Effector CD4-positive, alpha-beta T cell (primary cell): ENCODE data around the gene ANKS1B. TPM values are rescaled to one million over a fixed set of nuclear protein-coding genes. Genes with fewer than 3 reads are reported as not detected.
"Not testable (repeated sequence)": the region's sequence is repeated elsewhere in the genome, so short reads cannot be mapped to it uniquely, and the experiment has no call there.

Experiments
- DNase-seq: peaks from one replicate; pipeline ENCODE4 v3.0.0-alpha.2; 2020
- total RNA-seq: gene quantifications from one replicate; lab custom pipeline; 2026; lab: John Stamatoyannopoulos, UW

The ANKS1B gene
- not detected for total RNA-seq

GRCh38 chr12:99984271-99985128 lies at the start of gene ANKS1B:
ANKS1B (minus strand) TSS chr12:99984936; CDS start chr12:99984237, 699 bp downstream.
- DNase-seq: no peak

- no peak for DNase-seq
Measured at GRCh38 chr12:100031836-100032235, 47.1 kb upstream of the ANKS1B start.

GRCh38 chr12:100027671-100028070 lies 42.9 kb upstream of the ANKS1B start:
- no peak for DNase-seq

- no peak for DNase-seq
Measured at GRCh38 chr12:100026241-100026640, 41.5 kb upstream of the ANKS1B start.

GRCh38 chr12:100024974-100025555 lies 40.3 kb upstream of the ANKS1B start:
- DNase-seq: no peak

GRCh38 chr12:100020370-100020769 lies 35.6 kb upstream of the ANKS1B start:
- no peak for DNase-seq

- DNase-seq: no peak
Measured at GRCh38 chr12:100017056-100017455, 32.3 kb upstream of the ANKS1B start.

GRCh38 chr12:100016304-100016703 lies 31.6 kb upstream of the ANKS1B start:
- DNase-seq: not testable (repeated sequence)

- not testable (repeated sequence) for DNase-seq
Measured at GRCh38 chr12:100005846-100006245, 21.1 kb upstream of the ANKS1B start.

GRCh38 chr12:99997806-99998205 lies 13.1 kb upstream of the ANKS1B start:
- DNase-seq: no peak

- DNase-seq: no peak
Measured at GRCh38 chr12:99996095-99996494, 11.4 kb upstream of the ANKS1B start.

GRCh38 chr12:99985631-99986030 lies 895 bp upstream of the ANKS1B start:
- no peak for DNase-seq

GRCh38 chr12:99985129-99985570 lies 414 bp upstream of the ANKS1B start:
- DNase-seq: no peak

GRCh38 chr12:99983456-99984258 lies 1.1 kb downstream of the ANKS1B start:
- DNase-seq: no peak

GRCh38 chr12:99981639-99982190 lies 3.0 kb downstream of the ANKS1B start:
- DNase-seq: no peak

- no peak for DNase-seq
Measured at GRCh38 chr12:99979471-99979870, 5.3 kb downstream of the ANKS1B start.

- DNase-seq: no peak
Measured at GRCh38 chr12:99978152-99978551, 6.6 kb downstream of the ANKS1B start.

GRCh38 chr12:99977550-99977949 lies 7.2 kb downstream of the ANKS1B start:
- DNase-seq: no peak

- DNase-seq: no peak
Measured at GRCh38 chr12:99976762-99977161, 8.0 kb downstream of the ANKS1B start.

- no peak for DNase-seq
Measured at GRCh38 chr12:99975321-99975720, 9.4 kb downstream of the ANKS1B start.

GRCh38 chr12:99974146-99974545 lies 10.6 kb downstream of the ANKS1B start:
- DNase-seq: no peak

GRCh38 chr12:99966429-99966828 lies 18.3 kb downstream of the ANKS1B start:
- DNase-seq: no peak

- DNase-seq: no peak
Measured at GRCh38 chr12:99960311-99960710, 24.4 kb downstream of the ANKS1B start.
